ENCODE results near the gene MDN1.
A peak's percentile ranks its signal among the peaks of the same experiment; 100 is the strongest.

Gene MDN1

DNA sequence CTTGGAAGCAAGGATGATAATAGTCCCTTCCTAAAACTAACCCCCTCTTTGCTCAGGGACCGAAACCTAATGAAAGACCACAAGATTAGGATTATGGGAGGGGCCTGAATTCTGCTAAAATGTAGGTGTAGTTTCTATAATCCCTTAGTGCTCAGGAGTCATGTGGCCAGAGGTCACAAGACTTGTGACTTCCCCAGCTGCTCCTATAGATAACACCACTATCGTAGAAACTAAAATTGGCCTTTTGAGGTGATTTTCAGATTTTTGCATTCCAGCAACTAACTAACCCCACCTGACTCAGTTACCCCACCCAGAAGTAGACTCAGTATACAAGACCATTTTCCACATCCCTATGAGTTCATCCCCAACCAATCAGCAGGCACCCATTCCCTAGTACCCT, 42.1 kb downstream of the MDN1 start:
- H3K36me3 Mint-ChIP-seq (ENCODE audit: insufficient read depth): peaks cover 51% of the 10 kb centered on the region
- H3K27ac Mint-ChIP-seq: no peak overlapping the region
- H3K27me3 Mint-ChIP-seq: no peaks in the 10 kb centered on the region
- no peak overlapping the region for H3K4me3 Mint-ChIP-seq
- ATAC-seq (replicated peaks) (no peak), DNase-seq (no peak)
- no peaks in the 10 kb centered on the region for H3K9me3 Mint-ChIP-seq
- no peaks in the 10 kb centered on the region for H3K4me1 Mint-ChIP-seq (ENCODE audit: low read depth in 2 of 2)

DNA sequence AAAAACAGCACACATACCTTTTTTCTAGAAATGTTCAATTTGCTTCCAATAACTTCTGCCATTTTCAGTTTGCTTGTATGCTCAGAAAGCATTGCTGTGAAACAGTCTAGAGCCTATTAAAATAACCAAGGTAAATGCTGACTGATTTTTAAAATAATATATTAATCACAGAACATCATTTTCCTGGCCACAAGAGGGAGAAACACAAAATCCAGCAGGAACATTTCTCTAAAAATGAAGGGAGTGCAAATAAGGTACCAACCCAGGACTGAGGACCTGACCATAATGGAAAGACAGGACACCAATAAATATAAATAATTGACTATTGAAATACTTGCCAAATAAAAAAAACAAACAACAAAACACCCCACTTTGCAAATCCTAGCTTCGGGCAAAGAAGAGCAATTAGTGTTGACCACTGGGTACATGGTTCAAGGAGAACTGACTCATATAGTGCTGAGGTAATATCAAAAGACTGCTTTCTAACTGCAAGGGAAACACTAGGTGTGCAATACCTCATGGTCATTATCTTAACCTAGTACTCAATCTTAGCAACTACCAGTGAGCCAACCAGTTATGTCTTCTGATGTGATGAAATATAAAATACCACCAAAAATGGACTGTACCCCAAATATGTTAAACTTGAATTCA, 42.9 kb downstream of the MDN1 start:
- H3K4me3 Mint-ChIP-seq: no peak overlapping the region
- DNase-seq: no peak
- no peak overlapping the region for H3K27ac Mint-ChIP-seq
- H3K27me3 Mint-ChIP-seq: no peaks in the 10 kb centered on the region
- ATAC-seq (replicated peaks): no peak
- peaks cover 54% of the 10 kb centered on the region for H3K36me3 Mint-ChIP-seq (ENCODE audit: insufficient read depth)
- no peaks in the 10 kb centered on the region for H3K9me3 Mint-ChIP-seq
- H3K4me1 Mint-ChIP-seq (ENCODE audit: low read depth in 2 of 2): no peaks in the 10 kb centered on the region

DNA sequence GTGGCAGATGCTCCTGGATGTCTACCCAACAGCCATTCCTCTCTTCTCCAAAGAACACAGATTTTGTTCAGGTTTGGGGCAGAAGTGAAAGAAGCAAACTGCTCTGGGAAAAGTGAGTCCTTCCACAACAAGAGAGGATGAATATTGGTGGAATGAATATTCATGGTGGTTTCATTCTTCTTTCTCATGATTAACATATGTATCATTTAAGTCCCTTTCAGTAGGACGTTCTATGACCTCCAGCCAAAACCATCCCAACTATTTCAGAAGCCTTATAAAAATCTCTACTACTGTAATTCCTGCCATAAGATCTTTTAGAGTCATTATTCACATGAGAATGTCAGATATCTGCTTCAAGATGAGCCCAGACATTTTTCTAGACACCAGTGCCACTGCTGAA, 44.4 kb downstream of the MDN1 start:
- no peaks in the 10 kb centered on the region for H3K9me3 Mint-ChIP-seq
- peaks cover 52% of the 10 kb centered on the region for H3K36me3 Mint-ChIP-seq (ENCODE audit: insufficient read depth)
- ATAC-seq (replicated peaks): no peak
- H3K4me1 Mint-ChIP-seq (ENCODE audit: low read depth in 2 of 2): no peaks in the 10 kb centered on the region
- H3K27me3 Mint-ChIP-seq: no peaks in the 10 kb centered on the region
- H3K27ac Mint-ChIP-seq: peak overlapping the region in 1 of 2 donors; percentile 51
- DNase-seq: no peak
- H3K4me3 Mint-ChIP-seq: no peak overlapping the region

DNA sequence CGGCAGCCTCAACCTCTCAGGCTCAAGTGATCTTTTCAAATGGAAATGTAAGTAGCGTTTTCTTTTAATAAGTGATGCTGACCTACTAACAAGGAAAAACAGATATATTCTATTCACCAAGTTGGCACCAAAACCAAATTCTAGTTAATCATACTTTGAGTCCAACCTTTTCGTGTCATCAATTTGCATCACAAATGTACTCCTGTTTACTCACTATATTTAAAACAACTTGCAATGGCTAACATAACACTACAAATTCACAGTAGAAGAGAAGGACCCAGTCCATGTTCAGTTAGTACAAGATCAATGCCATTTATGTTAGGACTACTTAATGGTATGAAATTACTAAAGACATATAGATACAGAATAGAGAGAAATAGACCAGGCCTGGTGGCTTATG, 50.0 kb downstream of the MDN1 start:
- H3K4me1 Mint-ChIP-seq (ENCODE audit: low read depth in 2 of 2): no peaks in the 10 kb centered on the region
- H3K27me3 Mint-ChIP-seq: no peaks in the 10 kb centered on the region
- H3K36me3 Mint-ChIP-seq (ENCODE audit: insufficient read depth): peaks cover 50% of the 10 kb centered on the region
- DNase-seq (no peak), ATAC-seq (replicated peaks) (no peak)
- H3K4me3 Mint-ChIP-seq: no peak overlapping the region
- no peaks in the 10 kb centered on the region for H3K9me3 Mint-ChIP-seq
- peak overlapping the region in 1 of 2 donors; percentile 77 for H3K27ac Mint-ChIP-seq

DNA sequence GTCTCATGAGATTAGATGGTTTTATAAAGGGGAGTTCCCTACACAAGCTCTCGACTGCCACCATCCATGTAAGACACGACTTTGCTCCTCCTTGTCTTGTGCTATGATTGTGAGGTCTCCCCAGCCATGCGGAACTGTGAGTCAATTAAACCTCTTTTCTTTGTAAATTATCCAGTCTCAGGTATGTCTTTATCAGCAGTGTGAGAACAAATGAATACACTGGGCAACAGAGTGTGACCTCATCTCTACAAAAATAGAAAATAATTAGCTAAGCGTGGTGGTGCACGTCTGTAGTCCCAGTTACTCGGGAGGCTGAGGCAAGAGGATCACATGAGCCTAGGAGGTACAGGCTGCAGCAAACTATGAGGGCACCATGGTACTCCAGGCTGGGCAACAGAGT, 51.3 kb downstream of the MDN1 start:
- H3K4me3 Mint-ChIP-seq: no peak overlapping the region
- no peaks in the 10 kb centered on the region for H3K4me1 Mint-ChIP-seq (ENCODE audit: low read depth in 2 of 2)
- H3K9me3 Mint-ChIP-seq: no peaks in the 10 kb centered on the region
- H3K27me3 Mint-ChIP-seq: no peaks in the 10 kb centered on the region
- peaks cover 50% of the 10 kb centered on the region for H3K36me3 Mint-ChIP-seq (ENCODE audit: insufficient read depth)
- no peak overlapping the region for H3K27ac Mint-ChIP-seq
- ATAC-seq (replicated peaks): no peak
- DNase-seq: no peak

DNA sequence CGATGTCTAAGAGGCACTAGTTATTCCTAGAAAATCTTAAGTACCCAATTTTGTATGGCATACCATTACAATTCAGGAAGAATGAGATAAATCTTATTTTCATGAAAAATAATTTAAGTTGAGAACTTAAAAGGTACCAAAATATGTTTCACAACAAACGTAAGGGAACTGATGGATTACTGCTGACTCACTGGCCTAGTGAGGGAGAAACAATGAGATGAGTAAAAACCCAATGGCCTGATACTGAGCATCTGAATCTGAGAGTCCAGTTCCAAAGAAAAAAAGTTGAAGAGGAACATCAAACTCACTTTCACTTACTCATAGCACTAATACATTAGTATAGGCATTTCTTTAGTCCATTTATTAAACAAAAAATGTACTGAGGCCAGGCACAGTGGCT, 56.0 kb downstream of the MDN1 start:
- no peak for ATAC-seq (replicated peaks)
- no peak for DNase-seq
- H3K4me1 Mint-ChIP-seq (ENCODE audit: low read depth in 2 of 2): no peaks in the 10 kb centered on the region

DNA sequence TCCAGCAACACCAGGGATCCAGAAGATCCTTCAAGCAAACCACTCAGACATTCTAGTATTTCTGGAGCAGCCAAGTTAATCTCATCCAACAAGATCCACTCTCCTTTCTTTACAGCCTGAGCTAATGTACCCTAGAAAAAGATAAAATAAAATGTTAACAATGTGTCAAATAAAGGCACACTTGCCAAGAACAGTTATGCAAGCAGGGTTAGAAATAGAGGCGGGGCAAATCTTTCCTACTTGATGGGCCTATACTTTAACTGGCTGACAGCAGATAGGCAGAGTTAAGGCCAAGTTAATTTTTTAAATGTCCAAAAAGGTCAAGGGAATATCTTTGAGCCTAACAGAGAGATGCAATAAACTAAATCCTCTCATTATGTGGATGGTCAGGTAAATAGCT, 60.8 kb downstream of the MDN1 start:
- Mint-ChIP-seq H3K4me1 (ENCODE audit: low read depth in 2 of 2) (no peaks in the 10 kb centered on the region), H3K36me3 (ENCODE audit: insufficient read depth) (peaks cover 72% of the 10 kb centered on the region), H3K9me3 (no peaks in the 10 kb centered on the region), H3K27me3 (no peaks in the 10 kb centered on the region), H3K27ac (peak overlapping the region in 1 of 2 donors; percentile 46), H3K4me3 (no peak overlapping the region)
- DNase-seq (no peak), ATAC-seq (replicated peaks) (no peak)

More for the DNA sequence above, 56.0 kb downstream of the MDN1 start:
- H3K36me3 Mint-ChIP-seq (ENCODE audit: insufficient read depth): peaks cover 46% of the 10 kb centered on the region
- H3K27ac Mint-ChIP-seq: no peak overlapping the region
- H3K27me3 Mint-ChIP-seq: no peaks in the 10 kb centered on the region
- no peak overlapping the region for H3K4me3 Mint-ChIP-seq
- H3K9me3 Mint-ChIP-seq: no peaks in the 10 kb centered on the region

DNA sequence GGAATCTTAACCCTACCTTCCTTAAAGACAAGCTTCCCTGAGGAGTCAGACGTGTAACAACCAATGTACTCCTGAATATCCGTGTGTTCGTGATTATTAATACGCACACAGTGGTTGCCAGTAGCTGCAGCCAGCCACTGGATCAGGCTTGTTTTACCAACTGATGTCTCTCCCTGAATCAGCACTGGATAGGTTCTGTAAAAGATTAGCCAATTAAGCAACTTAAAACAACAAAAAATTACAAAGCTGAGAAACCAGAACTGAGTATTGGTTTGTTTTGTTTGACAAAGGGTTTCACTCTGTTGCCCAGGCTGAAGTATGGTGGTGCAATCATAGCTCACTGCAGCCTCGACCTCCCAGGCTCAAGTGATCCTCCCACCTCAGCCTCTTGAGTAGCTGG, 69.3 kb downstream of the MDN1 start:
- Mint-ChIP-seq H3K27me3 (no peaks in the 10 kb centered on the region), H3K4me3 (no peak overlapping the region), H3K4me1 (ENCODE audit: low read depth in 2 of 2) (no peaks in the 10 kb centered on the region), H3K27ac (peak overlapping the region in 1 of 2 donors; percentile 28), H3K36me3 (ENCODE audit: insufficient read depth) (peaks cover 67% of the 10 kb centered on the region), H3K9me3 (no peaks in the 10 kb centered on the region)
- ATAC-seq (replicated peaks) (no peak), DNase-seq (no peak)

DNA sequence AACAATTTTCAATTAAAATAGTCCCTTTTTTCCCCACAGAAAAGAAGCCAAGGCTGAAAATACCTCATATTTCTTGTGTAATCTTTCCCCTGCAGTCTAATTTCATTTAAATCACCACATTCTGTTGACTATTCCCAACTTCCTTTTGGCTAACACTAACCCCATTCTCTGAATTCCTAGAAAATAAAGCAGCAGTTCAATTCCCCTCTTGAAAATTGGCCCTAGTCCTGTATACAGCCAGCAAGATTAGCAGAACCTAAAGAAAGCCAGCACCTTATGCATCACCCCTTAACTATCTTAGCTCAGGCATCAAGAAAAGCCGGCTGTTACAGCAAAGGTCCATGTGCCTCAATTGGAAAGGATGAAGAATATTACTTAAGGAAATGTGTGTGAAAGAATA, 69.7 kb downstream of the MDN1 start:
- peak overlapping the region in 1 of 2 donors; percentile 28 for H3K27ac Mint-ChIP-seq
- peaks cover 68% of the 10 kb centered on the region for H3K36me3 Mint-ChIP-seq (ENCODE audit: insufficient read depth)
- no peaks in the 10 kb centered on the region for H3K9me3 Mint-ChIP-seq

DNA sequence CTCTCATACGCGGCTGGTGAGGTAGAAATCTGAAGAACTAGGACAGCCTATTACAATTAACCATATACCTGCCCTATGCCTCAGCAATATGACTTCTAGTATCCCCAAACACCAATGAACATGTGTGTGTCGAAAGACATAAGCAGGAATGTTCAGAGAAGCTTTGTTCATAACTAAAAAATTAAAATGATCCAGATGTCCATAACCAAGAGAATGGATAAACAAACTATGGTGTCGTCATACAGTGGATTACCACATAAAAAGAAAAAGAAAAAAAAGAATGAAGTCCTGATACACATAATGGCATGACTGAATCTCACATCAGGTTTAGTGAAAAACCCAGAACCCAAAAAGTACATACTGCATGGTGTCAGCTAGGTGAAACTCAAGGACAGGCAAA, 73.9 kb downstream of the MDN1 start:
- Mint-ChIP-seq H3K4me1 (ENCODE audit: low read depth in 2 of 2) (no peaks in the 10 kb centered on the region), H3K36me3 (ENCODE audit: insufficient read depth) (peaks cover 65% of the 10 kb centered on the region), H3K27ac (no peak overlapping the region), H3K9me3 (no peaks in the 10 kb centered on the region), H3K27me3 (no peaks in the 10 kb centered on the region), H3K4me3 (no peak overlapping the region)
- DNase-seq (no peak), ATAC-seq (replicated peaks) (no peak)

More for the DNA sequence above, 69.7 kb downstream of the MDN1 start:
- H3K27me3 Mint-ChIP-seq: no peaks in the 10 kb centered on the region
- H3K4me1 Mint-ChIP-seq (ENCODE audit: low read depth in 2 of 2): no peaks in the 10 kb centered on the region
- no peak for DNase-seq
- ATAC-seq (replicated peaks): no peak
- no peak overlapping the region for H3K4me3 Mint-ChIP-seq

DNA sequence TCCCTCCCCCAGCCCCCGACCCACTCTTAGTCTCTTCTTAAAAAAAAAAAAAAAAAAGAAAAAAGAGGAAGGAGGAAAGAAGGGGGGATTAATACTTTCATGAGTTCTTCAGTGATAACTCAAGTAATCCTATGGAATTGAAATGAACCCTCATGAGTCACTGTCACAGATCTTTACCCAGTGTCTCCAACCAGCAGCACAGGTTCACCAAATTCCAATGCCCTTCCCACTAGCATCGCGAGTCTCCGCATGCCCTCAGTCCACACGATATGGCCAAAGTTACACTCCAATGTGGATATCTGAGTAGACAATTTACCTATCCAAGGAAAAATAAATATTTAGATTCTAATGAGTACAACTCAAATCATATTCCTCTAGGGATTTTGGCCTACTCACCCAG, 74.5 kb downstream of the MDN1 start:
- Mint-ChIP-seq H3K36me3 (ENCODE audit: insufficient read depth) (peaks cover 67% of the 10 kb centered on the region), H3K27ac (no peak overlapping the region), H3K27me3 (no peaks in the 10 kb centered on the region), H3K4me3 (no peak overlapping the region), H3K9me3 (no peaks in the 10 kb centered on the region), H3K4me1 (ENCODE audit: low read depth in 2 of 2) (no peaks in the 10 kb centered on the region)
- no peak for ATAC-seq (replicated peaks)
- DNase-seq: no peak

DNA sequence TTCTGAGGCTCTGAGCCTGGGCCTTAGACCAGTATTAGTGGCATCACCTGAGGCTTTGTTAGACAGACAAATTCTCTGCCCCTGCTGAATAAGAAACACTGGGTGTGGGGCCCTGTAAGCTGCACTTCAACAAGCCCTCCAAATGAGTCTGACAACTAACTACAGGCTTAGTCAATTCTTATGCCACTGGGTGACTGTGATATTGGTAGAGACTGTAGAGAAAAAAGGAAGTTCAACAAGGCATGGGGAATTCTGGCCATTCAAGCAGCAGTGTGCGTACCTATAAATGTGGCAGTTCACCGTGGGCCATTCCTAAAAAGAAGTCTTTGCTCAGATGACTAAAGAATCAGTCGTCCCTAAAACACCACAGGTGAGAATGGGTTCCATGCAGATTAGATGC, 82.7 kb downstream of the MDN1 start:
- H3K9me3 Mint-ChIP-seq: no peaks in the 10 kb centered on the region
- H3K36me3 Mint-ChIP-seq (ENCODE audit: insufficient read depth): peaks cover 52% of the 10 kb centered on the region
- ATAC-seq (replicated peaks): no peak
- H3K4me3 Mint-ChIP-seq: no peak overlapping the region
- no peak overlapping the region for H3K27ac Mint-ChIP-seq
- no peak for DNase-seq
- H3K27me3 Mint-ChIP-seq: no peaks in the 10 kb centered on the region
- no peaks in the 10 kb centered on the region for H3K4me1 Mint-ChIP-seq (ENCODE audit: low read depth in 2 of 2)

DNA sequence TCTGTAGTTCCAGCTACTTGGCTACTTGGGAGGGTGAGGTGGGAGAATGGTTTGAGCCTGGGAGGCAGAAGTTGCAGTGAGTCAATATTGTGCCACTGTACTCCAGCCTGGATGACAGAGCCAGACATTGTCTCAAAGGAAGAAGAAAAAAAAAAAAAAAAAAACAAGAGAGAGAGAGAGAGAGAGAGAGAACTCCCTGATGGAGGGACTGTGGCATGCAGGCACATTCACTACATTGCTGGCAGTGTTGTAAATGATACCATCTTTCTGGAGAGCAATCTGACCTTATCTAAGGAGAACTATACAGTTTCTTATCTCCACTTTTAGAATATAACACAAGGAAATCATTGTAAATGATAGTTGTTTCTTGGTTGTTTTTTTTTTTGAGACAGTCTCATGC, 85.1 kb downstream of the MDN1 start:
- H3K9me3 Mint-ChIP-seq: no peaks in the 10 kb centered on the region
- no peak for DNase-seq
- H3K27me3 Mint-ChIP-seq: no peaks in the 10 kb centered on the region
- peaks cover 51% of the 10 kb centered on the region for H3K36me3 Mint-ChIP-seq (ENCODE audit: insufficient read depth)
- ATAC-seq (replicated peaks): no peak
- H3K4me3 Mint-ChIP-seq: no peak overlapping the region
- H3K27ac Mint-ChIP-seq: no peak overlapping the region
- no peaks in the 10 kb centered on the region for H3K4me1 Mint-ChIP-seq (ENCODE audit: low read depth in 2 of 2)

DNA sequence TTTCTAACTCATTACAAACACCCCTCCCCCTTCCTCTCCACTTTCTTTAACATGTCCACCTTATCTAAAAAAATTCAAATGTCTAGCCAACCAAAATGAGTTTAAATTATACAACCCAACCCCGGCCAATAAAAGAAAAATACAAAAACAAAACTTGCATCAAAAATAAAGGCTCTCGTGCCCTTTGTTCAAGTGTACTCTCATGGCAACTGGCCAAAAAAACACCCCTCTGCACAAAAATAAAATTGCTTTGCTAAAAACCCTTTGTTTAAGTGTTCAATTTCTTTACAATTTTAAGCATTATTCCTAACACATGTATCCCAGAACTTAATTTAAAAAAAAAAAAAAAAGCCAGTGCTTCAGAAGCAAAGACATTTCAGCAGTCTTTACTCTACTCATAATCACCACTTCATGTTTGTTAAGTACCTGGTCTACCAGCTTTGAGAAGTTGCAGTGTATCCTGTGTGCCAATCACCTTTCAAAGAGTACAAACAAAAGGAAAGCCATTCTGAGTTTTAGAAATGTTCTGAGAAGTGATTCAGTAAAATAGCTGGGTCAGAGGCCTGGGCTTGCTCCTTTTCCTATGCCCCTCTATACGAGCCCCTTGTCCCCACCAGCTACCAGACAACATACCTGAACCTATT, 87.5 kb downstream of the MDN1 start:
- H3K36me3 Mint-ChIP-seq (ENCODE audit: insufficient read depth): peaks cover 54% of the 10 kb centered on the region
- ATAC-seq (replicated peaks) (no peak), DNase-seq (no peak)
- peak overlapping the region in 1 of 2 donors; percentile 51 for H3K27ac Mint-ChIP-seq
- H3K9me3 Mint-ChIP-seq: no peaks in the 10 kb centered on the region
- no peak overlapping the region for H3K4me3 Mint-ChIP-seq
- H3K4me1 Mint-ChIP-seq (ENCODE audit: low read depth in 2 of 2): no peaks in the 10 kb centered on the region
- no peaks in the 10 kb centered on the region for H3K27me3 Mint-ChIP-seq

Measured in effector memory CD8-positive, alpha-beta T cell (primary cell).